Hepatocyte (in vitro differentiated cells): ENCODE measurements around the gene MSH5. TPM values are rescaled to one million over a fixed set of nuclear protein-coding genes. Genes with fewer than 3 reads are reported as not detected.
A peak's percentile ranks its signal among the peaks of the same experiment; 100 is the strongest.

Experiments
- DNase-seq: peaks from one replicate; pipeline ENCODE4 v3.0.0-alpha.2; 2016; ENCODE audit warnings: low spot score
- H2AFZ ChIP-seq: fragments of 200-600 bp; sonication (generic); 2 replicates; pipeline ENCODE4 v1.6.0; 2016; ENCODE audit warnings: antibody characterized with exemption, mild to moderate bottlenecking
- H3K27ac ChIP-seq: fragments of 200-600 bp; sonication (generic); 2 replicates; pipeline ENCODE4 v1.5.1; 2016; ENCODE audit warnings: mild to moderate bottlenecking
- H3K27me3 ChIP-seq: fragments of 200-600 bp; sonication (generic); 2 replicates; pipeline ENCODE4 v1.6.1; 2016
- H3K36me3 ChIP-seq: fragments of 200-600 bp; sonication (generic); replicated peaks from 2 replicates; pipeline ENCODE4 v1.5.1; 2016; ENCODE audit warnings: low read depth; ENCODE audit not compliant: insufficient read depth
- H3K4me1 ChIP-seq: fragments of 200-600 bp; sonication (generic); 2 replicates; pipeline ENCODE4 v1.5.1; 2016; ENCODE audit warnings: mild to moderate bottlenecking, moderate library complexity; ENCODE audit not compliant: insufficient read depth
- H3K4me2 ChIP-seq: fragments of 200-600 bp; sonication (generic); 2 replicates; pipeline ENCODE4 v1.6.0; 2016
- H3K4me3 ChIP-seq: fragments of 200-600 bp; sonication (generic); 2 replicates; pipeline ENCODE4 v1.5.1; 2016; ENCODE audit warnings: mild to moderate bottlenecking
- H3K79me2 ChIP-seq: fragments of 200-600 bp; sonication (generic); 2 replicates; pipeline ENCODE4 v1.6.0; 2017; ENCODE audit warnings: mild to moderate bottlenecking
- H3K9me2 ChIP-seq: fragments of 200-600 bp; sonication (generic); replicated peaks from 2 replicates; pipeline ENCODE4 v1.6.0; 2017; ENCODE audit warnings: mild to moderate bottlenecking; ENCODE audit not compliant: insufficient read depth
- H3K9me3 ChIP-seq: fragments of 200-600 bp; sonication (generic); 2 replicates; pipeline ENCODE4 v1.5.1; 2016; ENCODE audit warnings: low read depth, mild to moderate bottlenecking
- H4K20me1 ChIP-seq: fragments of 200-600 bp; sonication (generic); 2 replicates; pipeline ENCODE4 v1.6.0; 2016; ENCODE audit warnings: mild to moderate bottlenecking; ENCODE audit not compliant: insufficient read depth, poor library complexity, severe bottlenecking
- CTCF ChIP-seq: fragments of 200-600 bp; sonication (generic); IDR thresholded peaks from 2 replicates; pipeline ENCODE4 v1.5.1; 2016; ENCODE audit warnings: antibody characterized with exemption, mild to moderate bottlenecking; ENCODE audit not compliant: poor library complexity
- EZH2 ChIP-seq: fragments of 200-600 bp; sonication (generic); IDR thresholded peaks from 2 replicates; pipeline ENCODE4 v1.6.1; 2016; ENCODE audit warnings: antibody characterized with exemption, mild to moderate bottlenecking, borderline replicate concordance
- EZH2phosphoT487 ChIP-seq: fragments of 200-600 bp; sonication (generic); IDR thresholded peaks from one replicate; pipeline ENCODE4 v1.6.1; 2018; ENCODE audit warnings: antibody characterized with exemption, mild to moderate bottlenecking, low read depth, moderate library complexity; ENCODE audit not compliant: unreplicated experiment, severe bottlenecking
- WGBS: methylation state at CpG from one replicate; pipeline ENCODE4 v1.1.6; 2016; ENCODE audit warnings: low lambda C conversion rate; ENCODE audit errors: missing lambda C conversion rate; 5-methylcytosine and 5-hydroxymethylcytosine counted together
- polyA plus RNA-seq: library from polyadenylated mRNA; unstranded; fragments of >200 nt; fragmentation: Nextera tagmentation; extraction: Ambion mirVana; gene quantifications from 2 replicates; pipeline ENCODE4 v1.2.1, GENCODE V29; 2016
- total RNA-seq: library from RNA; depleted of rRNA; stranded (reverse); fragments of >200 nt; gene quantifications from 2 replicates; pipeline ENCODE4 v1.2.3, GENCODE V29; 2014

MSH5 gene
- total and polyA plus RNA-seq, 2 experiments from 2014 or later: 4.9 to 6.4 TPM

GRCh38 chr6:31711233-31711632, 28.6 kb upstream of the MSH5 start:
- no peak for DNase-seq
- Histone ChIP-seq H4K20me1 (no peaks in the 10 kb centered on the region), H3K4me2 (no peak overlapping the region), H3K36me3 (no peaks in the 10 kb centered on the region), H3K27me3 (no peaks in the 10 kb centered on the region), H2AFZ (no peak overlapping the region), H3K4me1 (peaks cover 25% of the 10 kb centered on the region), H3K9me3 (no peaks in the 10 kb centered on the region), H3K27ac (no peak overlapping the region), H3K9me2 (no peaks in the 10 kb centered on the region), H3K79me2 (no peaks in the 10 kb centered on the region), H3K4me3 (no peak overlapping the region)
- 85% methylated on average over 8 of the region's 8 CpGs for WGBS
- TF ChIP-seq EZH2 (no peak), CTCF (no peak)

GRCh38 chr6:31712296-31712695, 27.5 kb upstream of the MSH5 start:
- no peak overlapping the region for H2AFZ ChIP-seq
- H3K27ac ChIP-seq: no peak overlapping the region
- H3K9me3 ChIP-seq: no peaks in the 10 kb centered on the region
- no peak for TF ChIP-seq EZH2phosphoT487
- no peak for TF ChIP-seq EZH2
- TF ChIP-seq CTCF: no peak
- no peaks in the 10 kb centered on the region for H3K79me2 ChIP-seq
- H3K4me1 ChIP-seq: peaks cover 25% of the 10 kb centered on the region
- 93% methylated on average over 8 of the region's 8 CpGs for WGBS
- H3K36me3 ChIP-seq: no peaks in the 10 kb centered on the region
- no peaks in the 10 kb centered on the region for H3K27me3 ChIP-seq
- no peaks in the 10 kb centered on the region for H4K20me1 ChIP-seq
- no peaks in the 10 kb centered on the region for H3K9me2 ChIP-seq
- DNase-seq: no peak
- H3K4me3 ChIP-seq: no peak overlapping the region
- no peak overlapping the region for H3K4me2 ChIP-seq

DNA sequence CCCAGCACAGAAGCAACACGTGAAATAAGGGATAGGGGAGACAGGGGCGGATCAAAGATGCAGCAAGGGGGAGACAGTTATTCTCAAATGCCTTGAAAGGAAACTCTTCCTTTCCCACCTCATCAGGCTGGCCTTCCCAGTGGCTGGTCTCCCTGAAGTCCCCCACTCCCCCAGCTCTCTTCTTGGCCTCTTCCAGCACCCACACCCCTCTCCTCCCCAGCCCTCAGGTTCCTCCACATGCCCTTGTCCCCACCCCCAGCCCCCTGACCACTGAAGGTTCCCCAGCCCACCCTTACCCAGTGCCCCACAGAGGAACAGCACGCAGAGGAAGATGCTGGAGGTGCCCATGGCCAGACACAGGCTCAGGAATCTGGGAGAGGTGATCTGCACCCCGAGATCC, 26.3 kb upstream of the MSH5 start:
- H3K9me2 ChIP-seq: no peaks in the 10 kb centered on the region
- peak overlapping the region; percentile 60 for H3K4me2 ChIP-seq
- 59% methylated on average over 4 of the region's 4 CpGs for WGBS
- H3K4me1 ChIP-seq: peaks cover 25% of the 10 kb centered on the region
- no peaks in the 10 kb centered on the region for H4K20me1 ChIP-seq
- H2AFZ ChIP-seq: peak overlapping the region; percentile 55
- H3K4me3 ChIP-seq: no peak overlapping the region
- no peaks in the 10 kb centered on the region for H3K79me2 ChIP-seq
- H3K27ac ChIP-seq: peak overlapping the region; percentile 90
- H3K9me3 ChIP-seq: no peaks in the 10 kb centered on the region
- no peak for DNase-seq
- TF ChIP-seq EZH2 (no peak), CTCF (no peak), EZH2phosphoT487 (no peak)
- H3K36me3 ChIP-seq: no peaks in the 10 kb centered on the region
- H3K27me3 ChIP-seq: no peaks in the 10 kb centered on the region
